Esophagus mucosa (tissue), 1 donor: Measurements from ENCODE around the gene TRIO. TPM values are rescaled to one million over a fixed set of nuclear protein-coding genes. Genes with fewer than 3 reads are reported as not detected.

Source experiments
- ATAC-seq: fragments of 200-7000 bp; cut with Tn5 transposase; one replicate; pipeline ENCODE4 v1.9.1; 2020
- total RNA-seq: library from RNA; stranded (reverse); gene quantifications from one replicate; pipeline ENCODE4 v1.2.4, GENCODE V29; 2023
- donor health status: DM: yes; HTN: yes; CAD: no.

Gene TRIO
- total RNA-seq, 1 donor from 2014 or later: 42.0 TPM

- no peak for ATAC-seq
Observed at GRCh38 chr5:14210729-14211128, 67.6 kb downstream of the TRIO start.

- ATAC-seq: no peak
Observed at GRCh38 chr5:14211818-14212803, 69.0 kb downstream of the TRIO start.

- no peak for ATAC-seq
Observed at GRCh38 chr5:14212838-14213237, 69.7 kb downstream of the TRIO start.

GRCh38 chr5:14213253-14213652 lies 70.1 kb downstream of the TRIO start:
- ATAC-seq: no peak

- no peak for ATAC-seq
Observed at GRCh38 chr5:14213813-14214585, 70.9 kb downstream of the TRIO start.

GRCh38 chr5:14215901-14216300 lies 72.8 kb downstream of the TRIO start:
- no peak for ATAC-seq

GRCh38 chr5:14216372-14216771 lies 73.2 kb downstream of the TRIO start:
- no peak for ATAC-seq

GRCh38 chr5:14216902-14217301 lies 73.8 kb downstream of the TRIO start:
- no peak for ATAC-seq

GRCh38 chr5:14217587-14217986 lies 74.4 kb downstream of the TRIO start:
- ATAC-seq: no peak

GRCh38 chr5:14218011-14218410 lies 74.9 kb downstream of the TRIO start:
- no peak for ATAC-seq

- ATAC-seq: no peak
Observed at GRCh38 chr5:14218480-14218879, 75.3 kb downstream of the TRIO start.

- no peak for ATAC-seq
Observed at GRCh38 chr5:14218897-14219573, 75.9 kb downstream of the TRIO start.

- ATAC-seq: no peak
Observed at GRCh38 chr5:14219800-14220512, 76.8 kb downstream of the TRIO start.

- no peak for ATAC-seq
Observed at GRCh38 chr5:14220642-14221041, 77.5 kb downstream of the TRIO start.

- no peak for ATAC-seq
Observed at GRCh38 chr5:14221732-14222131, 78.6 kb downstream of the TRIO start.

- no peak for ATAC-seq
Observed at GRCh38 chr5:14222206-14222605, 79.1 kb downstream of the TRIO start.

GRCh38 chr5:14223372-14223771 lies 80.2 kb downstream of the TRIO start:
- no peak for ATAC-seq

GRCh38 chr5:14225173-14225834 lies 82.2 kb downstream of the TRIO start:
- no peak for ATAC-seq

GRCh38 chr5:14226149-14226548 lies 83.0 kb downstream of the TRIO start:
- ATAC-seq: no peak

GRCh38 chr5:14226554-14226953 lies 83.4 kb downstream of the TRIO start:
- no peak for ATAC-seq

- no peak for ATAC-seq
Observed at GRCh38 chr5:14226992-14227391, 83.8 kb downstream of the TRIO start.

- ATAC-seq: no peak
Observed at GRCh38 chr5:14227513-14227912, 84.4 kb downstream of the TRIO start.
